ENCODE data around the gene NTM.

- TF ChIP-seq CTCF (IDR thresholded peaks at IDR 0.05 in 2 of 3, conservative IDR thresholded peaks at IDR 0.05 in 1 of 3; ENCODE audit: borderline replicate concordance in 1 of 3, insufficient read depth in 1 of 3, low read depth in 2 of 3, low read length in 2 of 3): no peak
- no peak for TF ChIP-seq POLR2AphosphoS5 (IDR thresholded peaks at IDR 0.05; ENCODE audit: low read depth, low read length)
- no peak for TF ChIP-seq EZH2 (IDR thresholded peaks at IDR 0.05)
- TF ChIP-seq JUND (IDR thresholded peaks at IDR 0.05): no peak
- no peak for TF ChIP-seq EZH2phosphoT487 (IDR thresholded peaks at IDR 0.05; ENCODE audit: borderline replicate concordance)
- no peak for TF ChIP-seq SIN3A (IDR thresholded peaks at IDR 0.05; ENCODE audit: low read depth)
Observed at GRCh38 chr11:132022733-132023478, 652.5 kb downstream of the NTM start.

All from HCT116 (cell line).